Keratinocyte (primary cell): ENCODE data around the gene IFT88.

Experiments used
- EZH2 ChIP-seq: IDR thresholded peaks from one replicate; pipeline ENCODE4 v1.6.1; 2012; ENCODE audit warnings: inconsistent platforms, mild to moderate bottlenecking, low read length, moderate library complexity
- TF ChIP-seq, protein P1 (sequence below), 3 experiments: IDR thresholded peaks in 1 of 3; conservative IDR thresholded peaks in 1 of 3; optimal IDR thresholded peaks in 1 of 3; 2 replicates in 2 of 3; 3 replicates in 1 of 3; pipeline versions ENCODE3 to v1.5.1; 2011; ENCODE audit warnings: low read length in 3 of 3, mild to moderate bottlenecking in 3 of 3, moderate library complexity in 2 of 3, control low read depth in 1 of 3, inconsistent platforms in 1 of 3; ENCODE audit not compliant: insufficient read depth in 2 of 3; ENCODE audit errors: extremely low read depth in 1 of 3

DNA sequence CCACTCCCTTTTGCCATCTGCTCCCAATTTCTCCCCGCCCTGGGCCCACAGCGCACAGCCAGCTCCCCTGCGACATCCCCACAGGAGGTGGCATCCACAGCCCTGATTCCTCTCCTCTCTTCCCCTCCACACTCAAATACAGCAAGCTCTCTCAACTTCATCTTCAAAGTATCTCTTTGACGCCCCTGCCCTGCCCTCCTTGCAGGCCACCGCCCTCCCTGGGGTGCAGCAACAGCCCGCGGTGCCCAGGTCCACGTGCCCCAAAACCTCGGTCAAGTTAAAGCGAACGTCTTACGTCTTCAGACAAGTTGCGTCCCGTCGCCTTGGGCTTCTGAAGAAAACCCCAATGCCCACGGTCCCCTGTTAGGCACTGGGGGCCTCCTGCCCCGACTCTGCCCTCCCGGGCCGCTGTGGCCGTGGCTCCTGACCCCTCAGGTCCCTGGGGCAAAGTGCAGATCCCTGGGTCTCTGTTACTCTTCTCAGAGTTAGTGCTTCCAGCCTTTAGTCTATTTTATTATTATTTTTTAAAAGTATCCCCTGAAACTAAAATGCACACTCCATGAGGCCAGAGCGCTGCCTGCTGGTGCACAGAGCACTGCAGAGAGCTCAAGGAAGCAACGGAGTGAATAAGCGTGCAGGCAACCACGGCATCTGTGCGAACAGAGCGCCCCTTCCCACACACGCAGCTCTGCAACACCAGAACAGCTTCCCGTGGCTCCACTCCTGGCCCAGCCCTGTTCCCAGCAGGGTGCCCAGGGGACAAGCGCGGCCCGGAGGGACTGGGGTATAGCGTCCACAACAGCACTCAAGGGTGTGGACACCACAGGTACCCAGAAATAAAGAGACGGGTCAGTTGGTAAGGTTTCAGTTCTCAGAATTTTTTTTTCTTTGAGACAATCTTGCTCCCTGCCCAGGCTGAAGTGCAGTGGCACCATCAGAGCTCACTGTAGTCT is 163.0 kb downstream of the IFT88 start:
- TF ChIP-seq, protein P1, sequence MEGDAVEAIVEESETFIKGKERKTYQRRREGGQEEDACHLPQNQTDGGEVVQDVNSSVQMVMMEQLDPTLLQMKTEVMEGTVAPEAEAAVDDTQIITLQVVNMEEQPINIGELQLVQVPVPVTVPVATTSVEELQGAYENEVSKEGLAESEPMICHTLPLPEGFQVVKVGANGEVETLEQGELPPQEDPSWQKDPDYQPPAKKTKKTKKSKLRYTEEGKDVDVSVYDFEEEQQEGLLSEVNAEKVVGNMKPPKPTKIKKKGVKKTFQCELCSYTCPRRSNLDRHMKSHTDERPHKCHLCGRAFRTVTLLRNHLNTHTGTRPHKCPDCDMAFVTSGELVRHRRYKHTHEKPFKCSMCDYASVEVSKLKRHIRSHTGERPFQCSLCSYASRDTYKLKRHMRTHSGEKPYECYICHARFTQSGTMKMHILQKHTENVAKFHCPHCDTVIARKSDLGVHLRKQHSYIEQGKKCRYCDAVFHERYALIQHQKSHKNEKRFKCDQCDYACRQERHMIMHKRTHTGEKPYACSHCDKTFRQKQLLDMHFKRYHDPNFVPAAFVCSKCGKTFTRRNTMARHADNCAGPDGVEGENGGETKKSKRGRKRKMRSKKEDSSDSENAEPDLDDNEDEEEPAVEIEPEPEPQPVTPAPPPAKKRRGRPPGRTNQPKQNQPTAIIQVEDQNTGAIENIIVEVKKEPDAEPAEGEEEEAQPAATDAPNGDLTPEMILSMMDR (optimal IDR thresholded peaks at IDR 0.05 in 1 of 3, IDR thresholded peaks at IDR 0.05 in 1 of 3, conservative IDR thresholded peaks at IDR 0.05 in 1 of 3; ENCODE audit: extremely low read depth in 1 of 3, insufficient read depth in 2 of 3, low read length in 3 of 3) = no peak
- no peak for TF ChIP-seq EZH2
